ENCODE measurements around the gene ULK1. TPM values are rescaled to one million over a fixed set of nuclear protein-coding genes. Genes with fewer than 3 reads are reported as not detected.

ULK1 gene
- total and polyA plus RNA-seq, 4 donors, result 15.4 to 32.8 (median 22.8) TPM

DNA sequence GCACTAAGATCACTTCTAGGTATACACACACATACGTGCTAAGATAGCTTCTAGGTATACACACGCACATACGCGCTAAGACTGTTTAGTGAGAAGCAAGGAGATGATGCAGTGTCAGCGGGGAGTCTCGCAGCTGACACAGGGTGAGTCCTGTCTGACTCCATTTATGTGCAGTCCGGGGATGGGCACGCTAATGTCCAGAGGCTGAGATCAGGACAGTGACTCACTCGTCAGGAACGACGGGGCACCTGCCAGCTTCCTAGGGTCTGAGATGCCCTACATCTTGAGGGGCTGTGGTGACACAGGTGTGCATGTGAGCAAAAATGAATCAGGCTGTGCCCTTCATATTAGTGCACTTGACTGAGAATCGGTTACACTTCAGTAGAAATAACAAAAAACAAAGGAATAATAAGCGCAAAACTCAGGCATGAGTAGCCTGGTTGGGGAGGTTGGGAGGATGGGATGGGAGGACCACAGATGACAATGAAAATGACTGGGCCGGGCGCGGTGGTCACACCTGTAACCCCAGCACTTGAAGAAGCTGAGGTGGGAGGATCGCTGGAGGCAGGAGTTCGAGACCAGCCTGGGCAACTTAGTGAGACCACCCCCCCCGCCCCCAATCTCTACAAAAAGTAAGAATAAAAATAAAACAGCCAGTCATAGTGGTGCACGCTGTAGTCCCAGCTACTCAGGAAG is 29.1 kb upstream of the ULK1 start:
- Histone ChIP-seq H3K27me3 (ENCODE audit: control insufficient read depth in 3 of 3, insufficient read depth in 3 of 3, low read length in 2 of 3) (peaks cover 0 to 2% (median 0%) of the 10 kb centered on the region in 3 donors), H3K27ac (ENCODE audit: low read depth in 1 of 2, low read length in 1 of 2) (no peak overlapping the region), H3K9ac (ENCODE audit: insufficient read depth in 1 of 2, low read length in 2 of 2) (no peak overlapping the region), H3K4me1 (ENCODE audit: control insufficient read depth in 5 of 5, insufficient read depth in 5 of 5, low read length in 5 of 5) (peaks cover 0 to 7% (median 0%) of the 10 kb centered on the region in 5 donors), H3K9me3 (ENCODE audit: control insufficient read depth in 4 of 4, insufficient read depth in 3 of 4, low read length in 3 of 4) (peaks cover 0 to 3% (median 0%) of the 10 kb centered on the region in 4 donors), H3K4me3 (no peak overlapping the region), H3K36me3 (ENCODE audit: control insufficient read depth in 4 of 4, insufficient read depth in 4 of 4, low read length in 4 of 4) (no peaks in the 10 kb centered on the region)
- ATAC-seq (ENCODE audit: insufficient read depth, low FRiP score) (no peak), DNase-seq (no peak)
- 88 to 90% methylated on average over 20 of the region's 20 CpGs for WGBS, 2 donors
- TF ChIP-seq, protein P1, sequence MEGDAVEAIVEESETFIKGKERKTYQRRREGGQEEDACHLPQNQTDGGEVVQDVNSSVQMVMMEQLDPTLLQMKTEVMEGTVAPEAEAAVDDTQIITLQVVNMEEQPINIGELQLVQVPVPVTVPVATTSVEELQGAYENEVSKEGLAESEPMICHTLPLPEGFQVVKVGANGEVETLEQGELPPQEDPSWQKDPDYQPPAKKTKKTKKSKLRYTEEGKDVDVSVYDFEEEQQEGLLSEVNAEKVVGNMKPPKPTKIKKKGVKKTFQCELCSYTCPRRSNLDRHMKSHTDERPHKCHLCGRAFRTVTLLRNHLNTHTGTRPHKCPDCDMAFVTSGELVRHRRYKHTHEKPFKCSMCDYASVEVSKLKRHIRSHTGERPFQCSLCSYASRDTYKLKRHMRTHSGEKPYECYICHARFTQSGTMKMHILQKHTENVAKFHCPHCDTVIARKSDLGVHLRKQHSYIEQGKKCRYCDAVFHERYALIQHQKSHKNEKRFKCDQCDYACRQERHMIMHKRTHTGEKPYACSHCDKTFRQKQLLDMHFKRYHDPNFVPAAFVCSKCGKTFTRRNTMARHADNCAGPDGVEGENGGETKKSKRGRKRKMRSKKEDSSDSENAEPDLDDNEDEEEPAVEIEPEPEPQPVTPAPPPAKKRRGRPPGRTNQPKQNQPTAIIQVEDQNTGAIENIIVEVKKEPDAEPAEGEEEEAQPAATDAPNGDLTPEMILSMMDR (IDR thresholded peaks at IDR 0.05; ENCODE audit: control extremely low read depth, extremely low read depth), result no peak

- Histone ChIP-seq H3K4me1 (ENCODE audit: control insufficient read depth in 5 of 5, insufficient read depth in 5 of 5, low read length in 5 of 5) (no peaks in the 10 kb centered on the region), H3K4me3 (no peak overlapping the region), H3K9me3 (ENCODE audit: control insufficient read depth in 4 of 4, insufficient read depth in 3 of 4, low read length in 3 of 4) (peaks cover 0 to 2% (median 0%) of the 10 kb centered on the region in 4 donors), H3K27ac (ENCODE audit: low read depth in 1 of 2, low read length in 1 of 2) (no peak overlapping the region), H3K27me3 (ENCODE audit: control insufficient read depth in 3 of 3, insufficient read depth in 3 of 3, low read length in 2 of 3) (no peaks in the 10 kb centered on the region), H3K9ac (ENCODE audit: insufficient read depth in 1 of 2, low read length in 2 of 2) (no peak overlapping the region), H3K36me3 (ENCODE audit: control insufficient read depth in 4 of 4, insufficient read depth in 4 of 4, low read length in 4 of 4) (no peaks in the 10 kb centered on the region)
- TF ChIP-seq, protein P1 (IDR thresholded peaks at IDR 0.05; ENCODE audit: control extremely low read depth, extremely low read depth), result no peak
- no peak for ATAC-seq (ENCODE audit: insufficient read depth, low FRiP score)
- 48 to 63% methylated on average over 10 of the region's 10 CpGs for WGBS, 2 donors
- DNase-seq, result no peak
Observed at GRCh38 chr12:131867471-131867870, 27.0 kb upstream of the ULK1 start.

DNA sequence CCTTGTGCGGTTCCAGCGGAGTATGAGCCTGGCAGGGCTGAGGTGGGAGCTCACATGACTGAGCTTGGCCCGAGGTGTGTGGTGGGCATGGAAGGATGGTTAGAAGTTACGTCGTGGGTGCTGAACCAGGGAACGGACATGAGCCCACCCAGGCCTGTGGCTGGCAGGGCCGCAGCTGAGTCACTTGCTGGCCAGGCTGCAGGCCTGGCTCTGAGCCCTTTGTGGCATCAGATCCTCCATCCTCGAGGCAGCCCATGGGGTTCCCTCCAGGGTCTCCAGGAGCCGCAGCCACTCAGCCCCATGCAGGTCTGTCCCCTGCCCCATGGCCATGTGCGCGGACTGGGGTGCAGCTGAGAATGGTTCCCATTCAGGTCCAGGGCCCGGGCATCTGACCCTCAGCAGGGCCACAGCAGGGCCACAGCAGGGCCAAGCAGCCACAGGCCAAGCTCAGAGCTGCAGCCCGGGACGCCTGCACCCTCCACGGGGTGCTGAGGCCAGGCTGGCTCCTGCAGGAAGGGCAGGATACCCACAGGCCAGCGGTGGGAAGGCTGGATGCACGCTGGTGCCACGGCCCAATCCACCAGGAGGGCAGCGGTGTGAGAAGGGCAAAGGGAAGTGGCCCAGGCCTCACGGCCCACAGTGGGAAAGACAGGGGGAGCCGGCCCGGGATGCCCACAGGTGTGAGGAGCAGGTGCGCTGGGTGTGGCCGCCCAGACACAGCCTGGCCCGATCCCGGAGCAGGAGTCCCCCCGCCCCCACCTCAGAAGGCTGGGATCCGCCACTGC is 26.3 kb upstream of the ULK1 start:
- DNase-seq (no peak), ATAC-seq (ENCODE audit: insufficient read depth, low FRiP score) (no peak)
- Histone ChIP-seq H3K9ac (ENCODE audit: insufficient read depth in 1 of 2, low read length in 2 of 2) (no peak overlapping the region), H3K36me3 (ENCODE audit: control insufficient read depth in 4 of 4, insufficient read depth in 4 of 4, low read length in 4 of 4) (no peaks in the 10 kb centered on the region), H3K4me3 (no peak overlapping the region), H3K4me1 (ENCODE audit: control insufficient read depth in 5 of 5, insufficient read depth in 5 of 5, low read length in 5 of 5) (no peaks in the 10 kb centered on the region), H3K27me3 (ENCODE audit: control insufficient read depth in 3 of 3, insufficient read depth in 3 of 3, low read length in 2 of 3) (no peaks in the 10 kb centered on the region), H3K9me3 (ENCODE audit: control insufficient read depth in 4 of 4, insufficient read depth in 3 of 4, low read length in 3 of 4) (peaks cover 0 to 2% (median 0%) of the 10 kb centered on the region in 4 donors), H3K27ac (ENCODE audit: low read depth in 1 of 2, low read length in 1 of 2) (no peak overlapping the region)
- TF ChIP-seq, protein P1 (IDR thresholded peaks at IDR 0.05; ENCODE audit: control extremely low read depth, extremely low read depth), result no peak
- WGBS, 2 donors, result 84 to 89% methylated on average over 28 of the region's 28 CpGs
